GM19043 (cell line): ENCODE results near the gene UBALD2.
"Not testable (repeated sequence)": the region's sequence is repeated elsewhere in the genome, so short reads cannot be mapped to it uniquely, and the experiment has no call there.

Experiments
- ATAC-seq: cut with Tn5 transposase; IDR thresholded peaks from one replicate; pipeline ENCODE4 v1.9.1; 2021; ENCODE audit warnings: low read depth; ENCODE audit not compliant: unreplicated experiment

The UBALD2 gene

DNA sequence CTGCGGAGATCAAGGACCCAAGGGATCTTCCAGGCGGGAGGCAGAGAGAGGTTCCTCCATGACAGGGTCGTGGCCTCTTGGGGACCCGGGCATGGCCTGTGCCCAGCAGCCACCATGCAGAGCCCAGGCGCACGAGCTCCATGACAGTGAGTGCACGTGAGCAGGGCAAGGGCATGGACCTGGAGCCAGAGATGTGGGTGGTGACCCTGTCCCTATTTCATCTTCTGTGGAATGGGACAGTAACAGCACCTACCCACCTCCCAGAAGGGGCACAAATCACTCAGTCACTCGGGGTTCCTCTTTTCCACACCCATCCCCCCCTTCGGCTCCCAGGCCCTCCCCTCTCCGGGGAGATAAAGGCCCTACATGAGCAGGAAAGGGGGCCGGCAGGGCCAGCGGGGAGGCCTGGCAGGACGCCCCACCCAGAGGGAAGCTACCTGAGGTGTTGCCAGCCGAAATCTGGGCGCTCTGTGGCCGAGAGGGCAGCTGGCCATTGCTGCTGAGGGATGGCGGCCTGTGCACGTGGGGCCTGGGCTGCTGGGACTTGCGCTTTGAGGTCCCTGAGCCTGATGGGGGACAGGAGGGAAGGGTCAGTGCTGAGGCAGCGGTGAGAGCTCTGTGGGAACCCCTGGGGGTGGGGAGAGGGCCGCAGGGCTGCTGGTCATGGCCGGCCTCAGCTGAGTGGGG is 10.4 kb downstream of the UBALD2 start:
- no peak for ATAC-seq

DNA sequence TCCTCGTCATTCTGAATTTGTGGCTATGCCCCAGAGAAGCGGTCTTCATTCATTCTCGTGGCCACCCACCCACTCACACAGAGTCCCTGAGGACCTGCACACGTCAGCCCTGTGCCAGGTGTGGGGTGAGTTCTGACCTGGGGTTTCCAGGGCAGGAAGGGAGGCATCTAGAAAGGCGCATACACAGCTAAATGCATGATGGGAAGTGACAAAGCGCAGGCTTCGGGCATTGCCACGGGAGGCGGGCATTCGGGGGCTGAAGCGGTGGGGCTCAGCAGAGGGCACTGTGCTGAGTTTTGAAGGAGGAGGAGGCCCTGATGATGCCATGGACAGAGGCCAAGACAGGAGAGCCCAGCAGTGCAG is 10.9 kb downstream of the UBALD2 start:
- ATAC-seq, result no peak

DNA sequence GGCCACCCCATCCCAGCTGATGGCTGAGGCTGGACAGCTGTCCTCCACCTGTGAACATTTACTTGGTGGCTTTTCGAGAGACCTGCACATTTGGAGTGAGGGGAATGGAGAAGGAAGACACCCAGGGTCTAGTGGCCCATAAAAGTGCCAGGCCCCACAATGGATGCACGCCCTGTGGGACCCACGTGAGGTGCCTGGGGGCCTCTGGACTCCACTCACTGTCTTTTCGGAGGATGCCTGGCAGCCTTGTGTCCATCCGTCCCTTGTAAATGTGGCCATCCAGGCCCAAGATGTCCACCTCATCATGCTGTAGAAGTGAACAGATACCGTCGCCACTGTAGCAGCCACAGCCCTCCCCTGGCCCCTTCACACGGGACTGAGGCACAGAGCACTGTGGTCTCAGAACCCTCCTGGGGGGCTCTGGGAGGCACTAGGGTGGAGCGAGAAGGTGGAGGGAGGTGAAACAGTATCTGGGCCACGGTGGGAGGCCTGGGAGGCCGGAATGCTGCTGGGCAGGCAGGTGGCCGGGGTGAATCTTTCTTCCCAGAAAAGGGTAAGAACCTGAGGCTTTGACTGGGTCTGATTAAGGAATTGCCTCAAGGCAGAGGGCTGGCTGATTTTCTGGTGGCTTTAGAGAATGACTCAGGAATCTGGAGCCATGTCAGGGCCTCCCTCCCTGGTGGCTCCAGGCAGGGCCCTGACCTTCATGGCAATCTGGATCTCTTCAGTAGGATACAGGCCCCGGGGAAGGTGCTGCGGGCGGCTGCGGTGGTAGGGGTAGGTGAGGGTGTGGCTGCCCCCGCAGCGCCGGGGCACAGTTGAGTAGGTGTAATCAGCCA is 11.5 kb downstream of the UBALD2 start:
- ATAC-seq, result no peak

DNA sequence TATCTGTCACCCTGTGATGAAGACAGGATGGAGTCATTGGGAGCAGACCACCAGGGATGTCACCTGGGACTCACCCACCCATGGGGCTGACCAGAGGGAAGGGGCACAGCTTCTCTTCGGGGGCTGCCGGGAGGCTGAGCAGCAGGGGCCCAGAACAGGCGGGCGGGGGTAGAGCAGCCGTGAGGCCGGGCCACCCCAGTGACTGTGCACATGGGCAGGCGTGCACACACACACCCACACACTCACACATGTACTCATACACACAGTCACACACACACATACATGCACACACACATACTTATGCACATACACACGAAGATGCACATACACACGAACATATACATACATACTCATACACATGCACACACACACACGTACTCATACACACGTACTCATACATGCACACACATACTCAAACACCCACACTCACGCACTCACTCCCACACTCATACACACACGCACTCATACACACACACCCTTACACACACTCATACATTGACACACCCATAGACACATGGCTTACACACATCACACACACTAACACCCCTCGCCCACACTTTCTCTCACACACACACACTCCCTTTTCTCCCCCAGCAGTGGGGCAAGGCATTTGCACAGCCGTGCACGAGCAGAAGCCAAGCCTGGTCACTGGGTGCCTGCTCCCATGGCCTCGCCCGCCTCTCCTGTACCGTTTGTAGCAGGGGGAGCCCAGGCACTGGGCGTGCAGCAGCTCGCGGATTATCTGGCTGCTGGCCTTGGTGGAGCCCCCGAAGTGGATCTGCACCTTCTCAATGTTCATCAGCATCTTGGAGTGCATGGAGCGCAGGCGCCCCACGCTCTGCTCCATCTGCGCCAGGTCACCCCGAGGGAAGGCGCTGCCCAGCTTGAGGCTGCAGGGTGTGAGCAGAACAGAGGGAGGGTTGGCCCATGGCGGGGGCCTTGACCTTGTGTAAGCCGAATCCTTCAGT is 12.4 kb downstream of the UBALD2 start:
- no peak for ATAC-seq

DNA sequence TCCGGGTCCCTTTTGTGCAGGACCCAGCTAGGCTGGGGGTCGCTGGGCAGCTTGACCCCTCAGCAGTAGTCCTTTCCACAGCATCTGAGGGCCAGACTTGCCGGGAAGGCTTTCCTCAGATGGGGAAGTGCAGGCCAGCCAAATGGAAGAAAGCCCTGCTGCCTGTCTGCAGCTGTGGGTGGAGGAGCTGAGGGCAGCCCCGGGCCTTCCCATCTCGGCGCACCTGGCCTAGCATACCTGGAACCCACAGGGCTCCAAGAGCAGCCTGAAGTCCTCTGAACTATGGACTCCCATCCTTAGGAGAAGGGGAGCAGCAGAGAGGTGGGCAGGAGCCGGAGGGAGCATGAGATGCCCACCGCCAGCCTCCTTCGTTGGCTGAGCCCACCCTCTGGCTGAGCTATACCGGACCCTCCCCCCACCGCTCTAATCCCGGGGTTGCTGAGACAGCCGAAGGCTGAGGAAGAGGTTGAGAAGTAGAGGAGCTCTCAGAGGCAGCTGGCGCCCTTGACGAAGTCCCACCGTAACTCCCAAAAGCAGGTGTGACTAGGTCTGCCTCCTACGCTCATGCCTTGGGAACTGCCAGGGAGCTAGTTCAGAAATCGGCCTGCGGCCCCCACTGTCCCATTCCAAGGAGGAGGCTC is 13.2 kb downstream of the UBALD2 start:
- ATAC-seq, result no peak

DNA sequence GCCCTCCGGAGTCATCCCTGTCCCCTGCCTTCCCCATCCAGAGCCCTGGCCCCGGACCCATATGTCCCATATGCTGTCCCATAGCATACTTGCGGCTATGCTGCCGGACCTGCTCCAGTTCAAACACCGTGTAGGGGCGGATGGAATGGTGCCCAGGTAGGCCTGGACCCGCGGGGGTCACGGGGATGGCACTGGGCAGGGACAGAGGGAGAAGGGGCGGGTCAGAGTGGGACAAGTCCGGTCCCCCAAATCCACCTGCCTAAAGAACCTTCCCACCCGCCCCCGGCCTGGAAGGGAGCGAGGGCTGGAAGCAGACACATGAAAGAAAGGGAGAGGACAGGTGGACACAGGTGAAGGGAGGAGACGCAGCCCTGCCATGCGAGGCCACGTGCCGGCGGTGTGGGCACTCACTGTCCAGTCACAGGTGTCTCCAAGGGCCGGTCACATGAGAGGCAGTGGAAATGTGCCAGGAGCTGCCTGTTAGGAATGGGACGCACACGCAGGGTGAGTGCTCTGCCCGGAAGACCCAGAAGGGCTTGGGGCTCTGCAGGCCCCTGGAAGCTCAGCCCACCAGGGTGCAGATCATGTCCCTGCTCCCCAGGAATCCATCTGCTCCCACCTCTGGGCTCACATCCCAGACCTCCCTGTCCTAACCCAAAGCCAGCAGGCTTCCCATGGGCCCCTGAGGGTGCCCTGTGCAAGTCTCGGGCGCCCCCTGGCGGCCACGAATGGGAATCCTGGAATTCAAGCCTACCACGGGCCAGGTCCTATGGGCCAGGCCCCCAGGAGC is 14.0 kb downstream of the UBALD2 start:
- no peak for ATAC-seq

DNA sequence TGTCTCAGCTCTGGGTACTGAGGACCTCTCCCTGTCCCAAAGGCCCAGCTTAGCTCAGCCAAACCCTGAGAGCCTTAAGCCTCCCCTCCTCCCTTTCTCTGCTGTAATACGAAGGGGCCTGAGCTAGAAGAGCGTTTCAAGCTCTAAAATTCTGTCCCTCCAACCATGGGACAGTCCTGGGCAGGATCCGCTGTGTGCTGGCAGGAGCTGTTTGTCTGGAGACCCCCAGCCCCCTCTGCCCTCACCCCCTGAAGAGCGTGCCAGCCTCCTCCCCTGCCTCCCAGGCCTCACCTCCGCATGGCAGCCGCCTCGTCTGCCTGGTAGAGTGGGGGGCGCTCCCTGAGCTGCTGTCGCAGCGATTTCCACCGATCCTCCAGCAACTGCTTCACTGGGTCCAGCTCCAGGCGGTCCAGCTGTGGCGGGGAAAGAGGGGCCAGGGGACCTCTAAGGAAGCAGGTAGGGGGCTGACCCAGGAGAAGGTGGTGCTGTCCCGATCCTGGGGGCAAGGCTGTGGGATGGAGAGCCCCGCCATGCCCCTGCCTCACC is 14.7 kb downstream of the UBALD2 start:
- no peak for ATAC-seq

DNA sequence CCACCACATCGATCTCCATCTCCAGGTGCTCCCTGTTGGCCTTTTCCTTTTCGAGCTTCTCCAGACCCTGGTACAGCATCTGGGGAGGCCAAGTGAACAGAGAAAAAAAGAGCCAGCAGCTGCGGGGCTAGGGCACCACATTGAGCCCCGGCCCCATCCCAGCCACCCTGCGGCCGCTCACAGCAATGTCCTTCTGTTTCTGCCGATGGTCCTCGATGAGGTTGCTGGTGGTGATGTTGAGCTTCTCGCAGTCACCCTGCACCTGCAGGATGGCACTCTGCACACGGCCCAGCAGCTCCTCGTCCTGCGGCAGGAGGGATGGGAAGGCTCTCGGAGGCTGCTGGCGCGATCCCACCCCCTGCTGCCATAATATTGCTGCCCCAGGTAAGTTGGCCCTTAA is 15.5 kb downstream of the UBALD2 start:
- no peak for ATAC-seq

DNA sequence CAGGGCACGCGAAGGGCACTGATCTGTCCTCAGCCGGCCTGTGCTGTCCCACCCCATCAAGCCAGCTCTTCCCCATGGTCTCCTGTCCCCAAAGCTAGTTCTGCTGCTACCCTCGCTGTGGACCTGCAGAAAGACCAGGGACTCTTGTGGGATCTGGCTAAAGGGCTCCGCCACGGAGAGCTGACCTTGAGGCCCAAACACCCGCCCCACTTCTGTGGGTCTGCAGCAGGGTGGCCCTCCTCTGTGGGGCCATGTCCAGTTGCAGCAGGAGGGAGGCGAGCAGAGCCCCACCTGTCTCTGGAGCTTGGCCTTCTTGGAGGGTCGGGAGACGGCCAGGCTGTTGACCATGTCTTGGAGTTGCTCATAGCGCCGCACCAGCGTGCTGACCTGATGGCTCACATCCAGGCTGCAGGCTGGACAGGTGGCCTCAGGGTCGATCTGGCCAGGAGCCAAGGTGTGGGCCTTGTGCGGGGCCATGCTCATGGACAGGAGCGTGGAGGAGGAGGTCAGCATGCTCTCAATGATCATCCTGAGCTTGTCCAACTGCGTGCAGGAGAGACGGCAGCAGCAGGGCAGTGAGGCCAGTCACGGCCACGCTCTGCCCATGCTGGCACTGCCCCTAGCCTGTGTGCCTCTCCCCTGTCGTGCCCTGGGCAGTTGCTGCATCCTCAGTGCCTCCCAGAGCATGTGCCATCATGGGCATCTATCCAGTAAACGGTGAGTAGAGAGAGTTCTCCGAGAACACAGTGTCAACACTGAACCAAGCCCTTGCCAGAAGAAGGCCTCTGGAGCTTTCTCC is 16.6 kb downstream of the UBALD2 start:
- no peak for ATAC-seq

DNA sequence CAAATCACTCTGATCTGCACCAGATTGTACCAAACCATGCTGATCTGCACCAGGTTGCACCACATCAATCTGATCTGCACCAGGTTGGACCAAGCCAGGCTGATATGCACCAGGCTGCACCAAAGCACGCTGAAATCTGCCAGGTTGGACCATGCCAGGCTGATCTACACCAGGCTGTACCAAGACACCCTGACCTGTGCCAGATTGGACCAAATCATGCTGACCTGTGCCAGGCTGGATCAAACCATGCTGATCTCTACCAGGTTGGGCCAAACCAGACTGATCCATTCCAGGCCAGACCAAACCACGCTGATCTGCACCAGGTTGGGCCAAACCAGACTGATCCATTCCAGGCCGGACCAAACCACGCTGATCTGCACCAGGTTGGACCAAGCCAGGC is 27.4 kb downstream of the UBALD2 start:
- no peak for ATAC-seq

DNA sequence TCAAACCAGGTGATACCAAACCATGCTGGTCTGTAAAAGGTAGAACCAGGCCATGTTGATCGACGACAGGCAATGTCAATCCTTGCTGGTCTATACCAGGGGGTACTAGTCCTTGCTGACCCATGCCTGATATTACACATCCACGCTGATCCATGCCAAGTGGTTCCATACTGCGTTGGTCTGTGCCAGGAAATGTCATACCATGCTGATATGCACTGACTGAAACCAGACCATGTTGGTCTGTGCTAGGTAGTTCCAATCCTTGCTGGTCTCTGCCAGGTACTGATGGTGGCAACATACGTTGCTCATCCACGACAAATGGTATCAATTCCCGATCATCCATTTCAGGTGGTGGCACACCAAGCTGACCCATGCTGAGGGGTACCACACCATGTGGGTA is 28.0 kb downstream of the UBALD2 start:
- ATAC-seq, result no peak

DNA sequence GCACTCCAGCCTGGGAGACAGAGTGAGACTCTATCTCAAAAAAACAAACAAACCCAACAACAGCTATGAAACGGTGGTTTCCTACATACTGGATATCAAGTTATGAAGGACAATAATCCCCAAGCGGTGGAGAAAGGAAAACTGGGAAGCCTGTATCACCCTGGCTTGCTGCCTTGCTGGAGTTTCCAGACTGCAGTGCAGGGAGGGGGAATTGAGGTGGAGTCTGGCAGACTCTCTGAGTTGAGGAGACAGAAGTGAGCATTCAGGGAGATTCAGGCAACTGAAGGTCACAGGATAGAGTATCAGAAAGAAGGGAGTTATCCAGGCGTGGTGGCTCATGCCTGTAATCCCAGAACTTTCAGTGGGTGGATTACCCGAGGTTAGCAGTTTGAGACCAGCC is 31.0 kb downstream of the UBALD2 start:
- no peak for ATAC-seq

DNA sequence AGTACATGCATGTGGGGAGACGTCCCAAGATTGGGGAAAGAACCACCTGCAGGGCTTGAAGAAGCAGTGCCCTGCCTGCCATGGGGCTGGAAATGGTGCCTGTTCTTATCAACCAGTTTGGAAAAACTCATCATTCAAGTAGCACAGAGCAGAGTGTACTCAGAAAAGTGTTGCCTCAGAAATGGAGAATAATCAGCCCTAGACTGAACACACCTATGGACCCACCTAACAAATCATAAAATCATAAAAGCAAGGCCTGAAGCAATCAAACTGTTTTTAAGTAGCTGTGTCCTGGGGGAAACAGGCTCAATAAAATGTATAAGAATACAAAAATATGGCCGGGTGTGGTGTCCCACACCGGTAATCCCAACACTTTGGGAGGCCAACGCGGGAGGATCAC is 31.7 kb downstream of the UBALD2 start:
- no peak for ATAC-seq

DNA sequence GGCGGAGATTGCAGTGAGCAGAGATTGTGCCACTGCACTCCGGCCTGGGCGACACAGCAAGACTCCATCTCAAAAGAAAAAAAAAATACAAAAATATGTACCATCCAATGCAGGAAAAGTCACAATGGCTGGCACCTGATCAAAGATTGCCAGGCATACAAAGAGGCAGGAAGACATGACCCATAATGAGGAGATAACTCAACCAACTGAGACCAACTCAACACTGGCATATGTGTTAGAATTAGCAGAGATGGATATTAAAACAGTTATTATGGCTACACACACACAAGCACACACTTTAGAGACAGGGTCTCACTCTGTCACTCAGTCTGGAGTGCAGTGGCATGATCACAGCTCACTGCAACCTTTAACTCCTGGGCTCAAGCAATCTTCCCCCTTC is 32.3 kb downstream of the UBALD2 start:
- no peak for ATAC-seq

DNA sequence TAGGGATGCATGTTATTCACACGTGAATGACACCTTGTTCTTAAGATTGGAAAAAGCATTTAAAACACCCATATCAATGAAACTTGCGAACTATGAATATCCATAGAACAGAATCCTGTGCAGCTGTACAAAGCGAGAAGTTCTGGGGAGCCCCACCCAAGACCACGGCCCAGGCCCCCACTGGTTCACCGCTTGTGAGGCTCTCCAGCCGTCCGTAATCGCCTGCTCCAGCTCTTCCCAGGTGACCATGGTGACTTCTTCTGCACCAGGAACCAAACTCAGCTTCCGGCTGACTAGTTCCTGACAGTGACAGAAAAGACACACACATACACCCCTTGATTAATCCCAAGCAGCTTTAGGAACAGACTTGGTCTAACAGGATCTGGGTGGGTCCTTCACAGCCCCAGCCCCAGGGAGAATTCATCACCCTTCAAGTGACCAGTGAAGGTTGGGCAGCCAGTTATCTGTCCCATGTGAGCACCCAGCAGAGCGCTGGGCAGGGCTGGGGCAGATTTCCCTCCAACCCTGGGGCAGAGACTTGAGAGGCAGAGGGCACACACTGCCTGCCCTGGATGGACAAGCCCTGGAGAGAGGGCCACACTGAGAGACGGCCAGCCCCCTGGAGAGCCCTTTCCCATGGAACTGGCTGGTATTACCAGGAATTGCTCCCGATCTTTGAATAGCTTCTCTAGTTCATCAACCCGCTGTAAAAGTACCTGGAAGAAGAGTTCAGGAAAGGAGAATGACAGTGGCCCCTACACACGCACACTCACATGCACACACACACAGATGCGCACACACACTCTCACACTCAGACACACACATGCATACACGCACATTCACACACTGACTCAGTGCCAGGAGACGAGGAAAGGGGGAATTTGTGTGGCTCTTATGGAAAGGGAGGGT is 39.3 kb downstream of the UBALD2 start:
- no peak for ATAC-seq

DNA sequence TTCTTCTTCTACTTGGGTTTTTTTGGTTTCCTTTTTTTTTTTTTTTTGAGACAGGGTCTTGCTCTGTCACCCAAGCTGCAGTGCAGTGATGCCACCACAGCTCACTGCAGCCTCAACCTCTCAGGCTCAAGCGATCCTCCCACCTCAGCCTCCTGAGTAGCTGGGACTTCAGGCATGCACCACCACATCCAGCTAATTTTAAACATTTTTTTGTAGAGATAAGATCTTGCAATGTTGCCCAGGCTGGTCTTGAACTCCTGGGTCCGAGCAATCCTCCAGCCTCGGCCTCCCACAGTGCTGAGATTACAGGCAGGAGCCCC is 39.9 kb downstream of the UBALD2 start:
- not testable (repeated sequence) for ATAC-seq

DNA sequence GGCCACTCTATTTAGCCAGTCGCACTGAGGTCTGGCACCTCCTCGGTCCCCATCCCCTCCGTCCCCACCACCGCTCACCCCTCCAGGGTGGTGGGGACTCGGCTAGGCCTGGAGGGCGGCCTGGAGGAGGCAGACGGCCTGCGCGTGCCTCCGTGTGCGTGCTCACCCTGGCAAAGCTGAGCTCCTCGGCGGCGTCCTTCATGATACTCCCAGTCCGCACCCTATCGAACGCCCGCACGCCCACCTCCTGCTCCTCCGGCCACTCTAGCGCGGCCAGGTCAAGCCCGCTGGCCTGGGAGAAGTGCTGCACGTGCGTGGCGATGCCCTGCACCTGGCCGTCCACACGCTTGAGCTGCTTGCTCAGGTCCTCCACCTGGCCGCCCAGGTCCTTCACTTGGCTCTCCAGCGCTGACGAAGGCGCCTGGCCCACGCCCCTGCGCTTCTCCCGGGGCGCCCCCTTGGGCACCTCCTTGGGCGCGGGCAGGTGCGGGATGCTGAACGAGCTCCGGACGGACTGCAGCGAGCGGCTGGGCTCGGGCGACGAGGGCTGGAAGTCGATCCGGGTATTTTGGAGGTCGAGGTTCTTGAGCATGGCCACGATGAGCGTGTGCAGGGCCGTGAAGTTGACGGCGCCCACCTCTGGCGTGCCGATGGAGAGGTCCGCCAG is 42.3 kb downstream of the UBALD2 start:
- no peak for ATAC-seq
